ENCODE data around the gene STAB1.
"Not testable (repeated sequence)": the region's sequence is repeated elsewhere in the genome, so short reads cannot be mapped to it uniquely, and the experiment has no call there.

The STAB1 gene

DNA sequence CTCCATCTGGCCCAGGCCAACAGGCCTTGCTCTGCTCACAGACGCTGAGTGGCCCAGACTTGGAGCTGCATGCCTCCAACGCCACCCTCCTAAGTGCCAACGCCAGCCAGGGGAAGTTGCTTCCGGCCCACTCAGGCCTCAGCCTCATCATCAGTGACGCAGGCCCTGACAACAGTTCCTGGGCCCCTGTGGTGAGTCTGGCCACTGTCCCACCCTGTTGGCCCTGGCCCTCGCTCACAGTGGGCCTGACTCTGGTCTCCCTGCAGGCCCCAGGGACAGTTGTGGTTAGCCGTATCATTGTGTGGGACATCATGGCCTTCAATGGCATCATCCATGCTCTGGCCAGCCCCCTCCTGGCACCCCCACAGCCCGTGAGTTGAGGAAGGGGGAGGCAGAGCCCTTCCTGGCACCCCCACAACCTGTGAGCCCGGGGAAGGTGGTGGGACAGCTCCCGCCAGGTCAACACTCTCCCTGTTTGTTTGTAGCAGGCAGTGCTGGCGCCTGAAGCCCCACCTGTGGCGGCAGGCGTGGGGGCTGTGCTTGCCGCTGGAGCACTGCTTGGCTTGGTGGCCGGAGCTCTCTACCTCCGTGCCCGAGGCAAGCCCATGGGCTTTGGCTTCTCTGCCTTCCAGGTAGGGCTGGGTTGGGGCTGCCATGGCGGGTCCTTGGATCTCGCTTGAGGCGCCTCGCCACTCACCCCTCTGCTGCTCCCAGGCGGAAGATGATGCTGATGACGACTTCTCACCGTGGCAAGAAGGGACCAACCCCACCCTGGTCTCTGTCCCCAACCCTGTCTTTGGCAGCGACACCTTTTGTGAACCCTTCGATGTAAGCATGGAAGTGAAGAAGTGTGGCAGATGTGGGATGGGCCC is 28.5 kb downstream of the STAB1 start:
- FAIRE-seq: no peak

DNA sequence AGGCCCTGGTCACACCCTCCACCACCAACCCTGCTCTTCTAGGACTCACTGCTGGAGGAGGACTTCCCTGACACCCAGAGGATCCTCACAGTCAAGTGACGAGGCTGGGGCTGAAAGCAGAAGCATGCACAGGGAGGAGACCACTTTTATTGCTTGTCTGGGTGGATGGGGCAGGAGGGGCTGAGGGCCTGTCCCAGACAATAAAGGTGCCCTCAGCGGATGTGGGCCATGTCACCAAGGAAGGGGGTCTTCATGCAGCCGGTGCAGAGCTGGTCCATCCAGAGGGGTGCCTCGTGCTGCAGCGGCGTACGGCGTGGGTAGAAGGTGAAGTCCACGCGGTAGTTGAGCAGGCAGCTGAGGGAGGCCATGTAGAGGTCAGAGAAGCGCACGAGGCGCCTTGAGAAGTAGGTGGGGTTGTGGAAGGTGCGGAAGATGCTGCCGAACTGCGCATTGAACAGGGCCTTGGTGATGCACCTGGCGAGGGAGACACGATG is 29.2 kb downstream of the STAB1 start:
- no peak for FAIRE-seq

DNA sequence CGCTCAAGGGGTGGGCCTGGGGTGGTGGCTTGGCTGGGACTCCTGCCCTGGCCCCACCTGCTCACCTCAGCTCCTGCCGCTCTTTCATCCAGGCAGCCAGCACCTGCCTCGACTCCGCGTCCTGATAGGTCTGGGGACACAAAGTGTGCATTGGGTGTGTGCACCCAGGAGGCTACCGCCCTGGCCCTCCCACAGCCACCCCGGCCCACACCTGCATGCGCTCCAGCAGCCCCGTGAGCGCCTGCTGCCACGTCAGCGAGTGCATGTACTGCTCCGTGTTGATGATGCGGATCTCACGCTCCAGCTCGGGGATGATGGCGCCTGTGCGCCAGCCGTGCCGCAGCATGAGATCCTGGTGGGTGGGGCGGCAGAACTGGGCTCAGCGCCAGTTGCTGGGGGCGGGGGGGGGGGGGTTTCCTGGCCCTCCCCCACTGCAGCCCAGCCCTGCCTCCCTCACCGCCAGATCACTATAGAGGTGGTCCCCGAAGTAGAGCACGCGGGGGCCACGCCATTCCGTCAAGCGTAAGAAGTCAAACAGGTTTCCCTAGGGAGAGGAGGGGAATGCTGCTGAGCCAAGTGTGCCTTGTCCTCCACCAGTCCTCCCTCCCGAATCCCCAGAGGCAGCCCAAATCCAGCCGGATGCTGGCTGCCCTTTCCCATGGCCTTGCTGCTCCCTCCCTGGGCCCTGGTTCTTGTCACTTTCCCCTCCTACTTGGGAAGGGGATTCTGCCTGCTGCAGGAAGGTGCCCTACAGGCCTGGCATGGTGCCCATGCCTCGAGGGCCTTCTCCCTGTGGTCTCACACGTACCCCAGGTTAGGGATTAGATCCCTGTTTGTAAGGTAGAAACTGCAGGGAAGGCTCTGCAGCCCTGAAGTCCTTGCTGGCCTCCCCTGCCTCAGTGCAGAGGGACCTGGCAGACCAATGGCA is 29.9 kb downstream of the STAB1 start:
- no peak for FAIRE-seq

DNA sequence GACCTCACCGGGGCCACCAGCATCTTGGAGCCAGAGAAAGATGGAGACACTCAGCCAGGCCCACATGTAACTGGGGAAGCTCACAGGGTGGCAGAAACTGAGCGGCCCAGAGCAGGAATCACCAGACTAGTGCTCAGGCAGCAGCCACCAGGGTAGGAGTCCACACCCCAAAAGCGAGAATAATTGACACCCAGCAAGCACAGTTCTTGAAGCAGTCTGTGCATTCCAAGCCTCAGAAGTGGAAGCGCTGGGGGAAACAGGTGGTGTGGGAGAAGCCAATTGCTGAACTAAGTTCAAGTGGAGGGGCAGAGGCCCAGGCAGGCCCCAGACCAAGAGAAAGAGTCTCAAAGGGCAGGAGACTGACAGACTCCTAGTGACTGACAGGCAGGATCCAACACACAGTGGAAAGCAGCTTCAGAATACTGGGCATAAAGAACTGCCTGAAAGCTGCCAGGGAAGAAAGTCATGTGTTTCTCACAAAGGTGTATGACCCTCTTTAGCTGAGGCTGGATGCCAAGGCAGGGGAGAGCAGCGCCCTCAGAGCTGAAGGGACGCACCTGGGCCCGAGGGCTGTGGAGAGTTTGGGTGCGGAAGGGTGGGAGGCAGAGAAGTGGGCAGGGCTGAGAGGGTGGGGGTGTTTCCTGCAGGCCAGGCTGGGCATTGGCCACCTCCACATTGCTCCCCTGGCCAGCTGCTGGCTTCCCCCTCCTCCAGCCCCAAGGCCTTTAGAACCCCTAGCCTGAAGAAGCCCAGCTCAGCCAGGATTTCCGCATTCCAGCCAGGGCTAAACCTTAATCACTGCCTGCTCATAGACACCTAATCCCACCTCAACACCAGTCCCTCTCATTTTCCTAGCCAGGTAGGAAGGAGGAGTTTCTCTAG is 30.8 kb downstream of the STAB1 start:
- FAIRE-seq: no peak

DNA sequence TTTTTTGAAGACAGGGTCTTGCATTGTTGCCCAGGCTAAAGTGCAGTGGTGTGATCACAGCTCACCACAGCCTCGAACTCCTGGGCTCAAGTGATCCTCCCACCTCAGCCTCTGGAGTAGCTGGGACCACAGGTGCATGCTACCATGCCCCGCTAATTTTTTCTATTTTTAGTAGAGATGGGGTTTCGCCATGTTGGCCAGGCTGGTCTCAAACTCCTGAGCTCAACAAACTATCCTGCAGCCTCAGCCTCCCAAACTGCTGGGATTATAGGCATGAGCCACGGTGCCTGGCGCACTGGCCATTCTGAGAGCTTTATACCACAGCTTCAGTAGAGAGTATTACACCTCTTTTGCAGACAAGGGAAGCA is 31.5 kb downstream of the STAB1 start:
- not testable (repeated sequence) for FAIRE-seq

DNA sequence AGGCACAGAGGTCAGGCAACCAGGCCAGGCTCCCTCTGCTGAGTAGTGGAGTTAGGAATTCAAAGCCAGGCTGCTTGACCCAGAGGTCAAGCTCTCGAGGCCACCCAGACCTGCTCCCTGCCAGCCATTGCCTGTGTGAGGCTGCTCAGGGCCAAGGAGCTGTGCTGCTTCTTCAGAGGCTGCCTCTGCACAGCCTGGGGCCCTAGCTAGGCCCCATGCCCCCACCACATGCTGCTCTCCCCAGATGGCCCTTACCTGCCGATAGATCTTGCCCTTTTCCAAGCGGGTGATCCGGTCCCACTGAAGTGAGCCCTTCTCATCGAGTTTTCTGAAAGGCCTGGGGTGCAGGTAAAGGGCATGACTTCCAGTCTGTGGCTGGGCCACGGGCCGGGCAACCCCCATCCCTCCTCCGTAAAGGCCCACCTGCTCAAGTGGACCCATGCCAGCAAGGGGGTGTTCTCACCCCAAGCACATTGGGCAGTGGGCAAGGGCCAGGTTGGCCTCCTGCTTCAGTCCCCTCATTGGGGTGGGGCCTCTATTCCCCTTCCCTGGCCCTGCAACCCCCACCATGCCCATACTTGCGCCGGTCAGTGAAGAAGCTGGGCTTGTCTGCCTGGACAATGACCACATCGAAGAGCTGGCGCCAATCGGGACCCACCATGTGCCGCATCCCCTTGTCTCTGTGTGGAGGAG is 32.0 kb downstream of the STAB1 start:
- FAIRE-seq: no peak

DNA sequence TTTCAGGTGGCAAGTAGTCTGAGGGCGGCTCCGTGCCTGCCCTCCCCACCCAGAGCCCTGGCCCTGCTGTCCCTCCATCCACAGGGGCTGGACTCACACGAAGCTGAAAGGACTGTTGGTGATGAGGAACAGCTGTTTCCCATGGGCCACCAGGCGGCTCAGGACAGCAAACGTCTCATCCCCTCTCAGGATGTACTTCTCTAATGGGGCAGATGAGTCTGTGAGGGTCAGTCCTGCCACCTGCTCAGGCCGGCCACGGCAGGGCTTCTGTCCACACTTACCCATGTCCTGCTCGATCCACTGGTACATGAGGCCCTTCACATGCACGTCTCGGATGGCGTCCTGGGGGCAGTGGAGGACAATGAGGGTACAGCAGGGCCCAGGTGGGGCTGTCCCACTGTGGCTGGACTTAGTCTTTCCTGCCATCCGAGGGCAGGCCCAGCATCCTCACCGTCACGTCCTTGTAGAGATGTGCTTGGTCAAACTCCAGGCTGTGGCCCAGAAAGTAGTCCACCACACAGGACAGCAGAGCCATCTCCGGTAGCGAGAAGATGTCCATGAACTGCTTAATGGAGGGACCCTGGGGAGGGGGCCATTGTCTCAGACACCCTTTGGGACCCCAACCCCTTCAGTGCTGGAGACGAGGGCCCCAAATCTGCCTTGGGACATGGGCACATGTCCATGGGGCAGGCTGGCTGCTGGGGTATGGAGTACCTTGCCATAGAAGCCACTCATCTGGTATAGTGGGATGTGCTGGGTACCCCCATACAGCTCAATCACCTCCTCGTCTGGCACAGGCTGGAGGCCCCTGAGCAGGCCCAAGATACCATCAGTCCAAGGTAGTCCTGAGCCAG is 32.8 kb downstream of the STAB1 start:
- no peak for FAIRE-seq

DNA sequence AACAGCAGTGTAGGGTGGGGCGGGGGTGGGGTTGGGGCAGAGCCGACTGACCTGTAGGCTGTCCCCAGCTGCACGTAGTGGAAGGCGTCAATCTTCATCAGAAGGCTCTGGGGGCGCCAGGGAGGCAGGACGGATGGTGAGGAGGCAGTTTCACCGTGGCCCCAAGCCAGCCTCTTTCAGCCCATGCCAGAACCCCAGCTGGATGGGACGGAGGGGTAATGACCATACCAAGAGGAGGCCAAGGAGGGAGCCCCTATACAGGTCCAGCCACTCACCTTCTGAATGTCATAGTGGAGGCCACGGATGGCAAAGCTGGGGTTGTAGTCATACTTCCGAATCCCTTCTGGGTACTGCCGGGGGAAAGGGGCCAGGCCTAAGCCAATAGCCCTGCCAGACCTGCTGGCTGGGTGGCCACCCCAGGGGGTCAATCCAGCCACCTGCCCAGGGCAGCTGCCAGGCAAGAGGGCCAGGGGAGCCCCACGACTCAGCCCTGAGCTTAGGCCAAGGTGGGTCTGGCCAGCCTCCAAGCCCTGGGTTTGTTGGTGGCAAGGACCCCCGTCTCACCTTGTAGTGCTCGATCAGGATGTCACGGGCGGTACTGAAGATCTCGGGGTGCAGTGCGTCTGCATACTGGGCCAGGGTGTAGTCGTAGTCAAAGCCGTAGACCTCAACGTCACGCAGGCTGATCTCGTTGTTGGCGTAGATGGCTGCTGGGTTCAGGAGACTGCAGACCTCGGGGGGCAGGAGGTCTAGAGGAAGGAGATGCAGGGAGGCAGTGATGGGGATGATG is 33.6 kb downstream of the STAB1 start:
- no peak for FAIRE-seq

DNA sequence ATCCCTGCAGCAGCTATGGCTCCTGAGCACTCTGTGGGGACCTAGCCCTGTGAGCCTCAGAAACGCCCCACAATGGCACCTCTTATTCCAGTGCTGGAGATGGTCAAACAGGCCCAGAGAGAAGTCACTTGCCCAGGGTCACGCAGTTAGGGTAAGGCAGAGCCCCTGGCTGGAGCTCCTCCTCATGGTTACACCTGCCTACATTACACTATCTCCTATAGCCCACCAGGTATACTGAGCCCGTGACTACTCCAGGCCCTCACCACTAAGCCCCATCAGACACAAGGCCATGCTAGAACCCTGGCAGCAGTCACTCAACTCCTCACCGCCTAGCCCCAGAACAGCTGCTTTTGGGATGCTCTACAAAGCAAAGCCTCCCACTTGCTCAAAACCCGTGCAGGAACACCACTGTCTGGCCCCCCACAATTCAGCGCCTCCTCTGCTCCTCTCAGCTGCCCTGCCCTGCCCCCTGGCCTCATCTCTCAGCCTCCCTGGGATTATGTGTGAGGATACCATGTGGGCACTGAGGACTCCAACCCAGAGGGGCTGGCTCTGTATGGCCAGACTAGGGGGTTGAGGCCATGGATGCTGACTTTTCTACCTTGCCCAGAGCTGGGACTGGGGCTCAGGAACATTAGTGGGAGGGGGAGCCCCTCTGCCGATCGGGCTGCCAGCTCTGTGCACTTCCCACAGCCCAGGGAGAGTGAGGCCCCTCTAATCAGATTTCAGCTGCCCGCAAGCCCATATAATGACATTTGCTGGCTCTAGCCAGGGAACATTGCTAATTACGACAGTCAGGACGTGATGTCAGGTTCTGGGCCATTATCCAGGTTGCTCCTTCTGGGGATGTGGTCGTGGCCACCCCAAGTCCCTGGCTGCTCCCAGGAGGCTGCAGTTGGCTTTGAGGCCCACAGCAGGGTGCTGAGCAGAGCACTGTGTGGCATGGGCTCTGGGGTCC is 34.5 kb downstream of the STAB1 start:
- no peak for FAIRE-seq

DNA sequence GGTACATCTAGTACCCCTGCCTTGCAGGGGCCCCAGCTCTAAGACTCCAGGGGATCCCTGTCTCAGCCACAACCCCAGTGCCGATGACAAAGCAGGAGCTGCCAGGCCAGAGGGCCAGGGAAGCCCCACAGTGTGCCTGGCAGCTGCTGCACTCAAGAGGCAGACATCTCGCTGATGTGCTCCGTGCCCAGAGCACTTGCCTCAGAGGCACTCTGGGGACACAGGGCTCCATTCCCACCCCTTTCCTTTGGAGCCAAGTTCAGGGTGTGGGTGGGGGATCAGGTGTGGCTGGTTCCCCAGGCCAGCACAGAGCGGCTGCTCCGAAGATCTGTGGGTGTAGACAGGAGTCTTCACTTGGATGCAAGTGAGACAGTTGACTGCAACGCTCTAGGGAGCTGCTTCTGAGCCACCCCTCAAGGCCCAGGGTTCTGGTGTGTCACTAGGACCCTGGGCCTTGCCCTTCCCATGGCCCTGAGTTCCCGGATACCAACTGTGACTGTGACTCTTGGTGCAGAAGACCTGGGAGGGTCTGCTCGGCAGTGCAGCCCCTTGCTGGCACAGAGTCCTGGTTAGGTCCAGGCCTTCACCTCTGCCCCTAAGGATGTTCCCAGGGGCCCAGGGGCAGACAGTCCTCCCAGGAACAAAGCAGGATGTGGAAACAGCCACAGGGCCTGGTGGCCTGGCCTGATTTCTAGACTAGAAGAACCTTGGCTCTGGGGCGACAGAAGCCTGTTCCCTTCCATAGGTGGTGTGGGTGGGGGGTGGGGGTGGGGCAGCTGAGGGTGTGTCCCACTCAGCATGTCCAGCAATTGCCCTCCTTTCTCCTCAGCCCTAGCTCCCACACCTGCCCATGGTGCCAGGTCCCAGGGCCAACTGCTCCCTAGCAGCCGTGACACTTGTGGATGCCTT is 36.0 kb downstream of the STAB1 start:
- FAIRE-seq: no peak

DNA sequence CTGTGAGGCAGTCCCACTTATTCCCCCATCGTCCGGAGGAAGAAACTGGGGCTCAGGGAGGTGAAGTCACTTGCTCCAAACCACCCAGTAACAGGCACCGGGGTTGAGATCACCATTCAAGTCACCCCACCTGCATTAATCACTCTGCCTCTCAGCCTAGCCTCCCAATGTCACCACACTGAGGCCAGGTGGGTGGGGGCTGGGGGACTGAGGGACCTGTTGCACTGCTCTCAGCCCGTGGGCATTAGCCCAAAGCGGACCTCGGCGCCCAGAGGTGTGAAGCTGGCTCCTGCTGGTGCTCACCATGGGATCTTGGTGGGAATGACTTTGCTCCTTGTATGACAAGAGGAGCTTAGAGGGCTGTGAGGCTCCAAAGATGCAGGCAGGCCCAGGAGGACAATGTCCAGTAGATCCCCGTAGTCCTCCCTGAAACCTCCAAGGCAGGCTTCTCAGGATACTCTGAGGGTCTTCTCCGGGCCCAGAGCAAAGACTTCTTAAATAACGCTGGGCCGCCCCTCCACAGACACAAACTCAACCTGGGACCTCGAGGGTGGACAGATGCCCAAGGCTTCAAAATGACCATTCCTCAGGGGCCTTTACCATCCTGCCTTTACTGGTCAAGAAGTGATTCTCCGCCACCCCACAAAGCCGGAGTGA is 36.9 kb downstream of the STAB1 start:
- no peak for FAIRE-seq

DNA sequence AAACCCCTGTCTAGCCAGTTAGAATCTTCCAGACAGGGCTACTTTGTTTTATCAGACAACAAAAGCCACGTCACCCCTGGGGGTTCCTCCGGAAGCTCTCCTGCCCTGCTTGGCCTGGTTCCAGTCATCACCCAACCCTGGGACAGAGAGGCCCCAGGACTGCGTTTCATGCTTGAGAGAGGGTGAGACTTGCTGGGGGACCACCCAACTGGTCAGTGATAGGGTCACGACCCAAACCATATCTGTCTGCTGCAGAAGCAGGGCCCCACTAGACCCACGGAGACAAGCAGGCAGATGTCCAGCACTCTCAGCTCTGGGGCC is 37.3 kb downstream of the STAB1 start:
- FAIRE-seq: no peak

DNA sequence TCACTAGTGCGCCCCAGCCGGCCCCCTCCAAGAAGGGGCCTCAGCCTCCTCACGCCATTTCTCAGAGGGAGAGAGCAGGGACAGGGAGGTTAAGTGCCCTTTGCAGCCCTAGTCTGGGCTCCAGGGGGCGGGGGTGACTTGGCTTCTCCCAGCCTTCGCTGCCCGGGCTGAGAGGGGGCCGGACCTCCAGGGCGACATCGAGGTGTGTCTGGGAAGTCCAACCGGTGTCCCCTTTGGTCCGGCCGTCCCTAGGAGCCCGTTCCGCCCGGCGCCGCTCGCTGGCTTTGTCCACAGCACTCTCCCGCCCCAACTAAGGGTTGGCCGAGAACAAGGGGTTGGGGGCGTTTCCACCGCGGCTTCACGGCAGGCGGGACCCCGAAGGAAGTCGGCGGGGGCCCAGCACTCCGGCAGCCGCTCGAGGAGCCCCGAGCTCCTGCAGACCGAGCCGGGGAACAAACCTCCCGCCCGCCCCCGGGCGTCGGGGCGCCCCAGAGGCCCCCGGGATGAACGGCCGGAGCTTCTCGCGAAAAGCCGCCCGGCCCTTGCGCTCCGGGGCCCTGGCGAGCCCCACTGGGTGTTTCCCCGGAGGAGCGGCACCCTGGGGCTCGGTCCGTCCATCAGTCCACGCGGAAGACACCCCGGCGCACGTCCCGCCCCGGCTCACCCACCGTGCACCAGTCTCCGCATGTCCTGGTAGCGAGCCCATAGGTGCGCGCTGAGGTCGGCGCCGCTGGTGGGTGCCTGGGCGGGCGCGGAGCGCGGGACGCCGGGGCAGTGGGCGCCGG is 37.9 kb downstream of the STAB1 start:
- FAIRE-seq: no peak

DNA sequence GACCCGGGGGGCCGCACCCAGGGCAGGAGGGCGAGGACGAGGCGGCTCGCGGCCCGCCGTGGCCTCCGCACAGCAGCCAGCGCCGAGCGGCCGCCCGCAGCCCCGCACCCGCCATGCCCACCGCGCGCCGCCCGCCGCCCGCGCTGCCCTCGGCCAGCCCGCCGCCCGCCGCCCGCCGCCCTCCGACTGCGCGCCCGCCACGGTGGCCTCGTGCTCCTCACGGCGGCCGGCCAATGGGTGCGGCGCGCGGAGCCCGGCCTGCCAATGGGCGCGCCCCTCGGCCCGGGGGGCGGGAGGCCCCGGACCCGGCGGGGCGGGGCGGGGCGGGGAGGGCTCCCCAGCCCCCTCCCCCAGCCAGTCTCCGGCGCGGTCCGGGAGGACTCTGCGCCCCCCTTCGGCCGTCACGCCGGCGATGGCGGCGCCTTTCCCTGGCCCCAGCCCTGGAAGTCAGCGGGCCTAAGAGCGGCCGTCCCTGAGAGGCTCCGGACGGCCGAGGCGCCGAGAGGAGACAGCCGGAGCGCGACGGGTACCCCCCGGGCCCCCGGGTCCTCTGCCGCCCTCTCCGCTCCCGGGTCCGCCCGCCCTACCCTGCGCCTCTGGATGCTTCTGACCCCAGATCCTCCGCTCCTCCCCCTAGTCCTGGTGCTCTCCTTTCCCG is 38.6 kb downstream of the STAB1 start, which contains the start of gene NT5DC2:
Gene NT5DC2, minus strand, starts transcription at position 235 of the 658 bp plus-strand sequence. Its CDS starts 120 bp downstream, at position 115.
- FAIRE-seq: no peak

DNA sequence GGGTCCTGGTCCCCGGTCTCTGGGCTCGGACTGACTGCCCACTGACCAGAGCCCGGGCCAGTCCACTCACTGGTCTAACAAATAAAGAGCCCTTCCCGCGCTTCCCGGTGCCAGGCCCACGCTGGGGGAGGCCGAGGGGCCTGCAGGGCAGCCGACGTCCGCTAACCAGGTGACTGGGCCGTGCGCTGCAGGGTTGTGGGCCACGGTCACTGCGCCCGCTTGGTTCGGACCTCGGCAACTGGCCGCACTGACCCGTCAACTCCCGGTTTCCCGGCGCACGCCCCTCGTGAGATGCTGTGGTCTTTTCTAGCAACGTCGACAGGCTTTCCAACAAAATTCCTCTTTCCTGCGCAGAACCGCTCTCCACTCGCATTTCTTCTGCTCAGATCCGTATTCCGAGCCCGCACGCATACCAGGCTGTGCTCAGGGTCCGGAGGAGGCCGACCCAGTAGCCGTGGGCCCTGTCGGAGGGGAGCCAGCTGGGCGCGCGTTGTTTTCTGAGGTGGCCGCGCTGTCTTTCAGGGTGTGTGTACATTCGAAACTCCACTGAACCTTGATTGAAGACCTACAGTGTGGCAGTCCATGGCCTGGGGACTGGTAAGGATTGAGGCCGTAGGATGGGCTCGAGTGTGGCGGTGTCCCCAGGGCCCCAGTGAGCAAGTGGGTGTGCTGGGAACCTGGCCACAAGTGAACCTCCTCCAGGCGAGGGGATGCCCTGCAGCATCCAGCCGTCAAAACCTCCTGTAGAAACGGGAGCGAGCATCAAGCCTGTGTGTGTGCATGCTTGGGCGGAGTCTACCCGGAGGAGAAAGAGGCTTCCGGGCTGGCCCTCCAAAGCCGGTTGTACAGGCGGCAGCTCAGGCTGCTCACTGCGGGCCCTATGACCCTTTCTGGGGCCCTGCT is 39.4 kb downstream of the STAB1 start:
- no peak for FAIRE-seq

Measured in A204.1 (cell line).